Large intestine (tissue), 3 donors: ENCODE results near the gene TEX2. TPM values are rescaled to one million over a fixed set of nuclear protein-coding genes. Genes with fewer than 3 reads are reported as not detected.
"Not testable (repeated sequence)": the region's sequence is repeated elsewhere in the genome, so short reads cannot be mapped to it uniquely, and the experiment has no call there.

Experiments
- DNase-seq, 2 donors: peaks; one replicate each; pipeline versions ENCODE4 v3.0.0 to v3.0.0-alpha.2; 2013
- H3K27ac ChIP-seq: one replicate; pipeline ENCODE4 v1.5.1; 2013; ENCODE audit warnings: low read length
- H3K27me3 ChIP-seq: 2 replicates; pipeline ENCODE4 v1.6.1; 2013; ENCODE audit warnings: low read length; ENCODE audit not compliant: control insufficient read depth, insufficient read depth
- H3K36me3 ChIP-seq: 2 replicates; pipeline ENCODE4 v1.6.1; 2013; ENCODE audit warnings: low read length; ENCODE audit not compliant: control insufficient read depth, insufficient read depth
- H3K4me1 ChIP-seq: one replicate; pipeline ENCODE4 v1.6.1; 2013; ENCODE audit warnings: low read length; ENCODE audit not compliant: control insufficient read depth, insufficient read depth
- H3K4me3 ChIP-seq: one replicate; pipeline ENCODE4 v1.5.1; 2013; ENCODE audit warnings: low read length
- H3K9me3 ChIP-seq: one replicate; pipeline ENCODE4 v1.6.1; 2013; ENCODE audit warnings: mild to moderate bottlenecking, low read depth, low read length, moderate library complexity; ENCODE audit not compliant: control insufficient read depth
- WGBS: methylation state at CpG from one replicate; pipeline ENCODE4 v1.1.5; 2013; ENCODE audit warnings: low lambda C conversion rate; ENCODE audit not compliant: insufficient coverage; 5-methylcytosine and 5-hydroxymethylcytosine counted together
- polyA plus RNA-seq: library from polyadenylated mRNA; unstranded; fragments of 120-200 nt; gene quantifications from one replicate; pipeline ENCODE4 v1.2.1, GENCODE V29; 2013

Gene TEX2
- polyA plus RNA-seq, 1 donor: 37.2 TPM

- Histone ChIP-seq H3K27ac (peak overlapping the region; percentile 6), H3K4me3 (no peak overlapping the region), H3K27me3 (no peaks in the 10 kb centered on the region), H3K9me3 (no peaks in the 10 kb centered on the region), H3K4me1 (peaks cover 15% of the 10 kb centered on the region), H3K36me3 (no peaks in the 10 kb centered on the region)
- no CpG with 5 or more reads among the region's 8 CpGs for WGBS
- peak in 1 of 2 donors; percentile 15 for DNase-seq
Measured at GRCh38 chr17:64240741-64241347, 22.2 kb downstream of the TEX2 start.

- no peaks in the 10 kb centered on the region for H3K36me3 ChIP-seq
- H3K27me3 ChIP-seq: no peaks in the 10 kb centered on the region
- peaks cover 15% of the 10 kb centered on the region for H3K4me1 ChIP-seq
- no peaks in the 10 kb centered on the region for H3K9me3 ChIP-seq
- H3K27ac ChIP-seq: no peak overlapping the region
- no peak overlapping the region for H3K4me3 ChIP-seq
- WGBS: no CpG with 5 or more reads among the region's 5 CpGs
- DNase-seq: peak; percentile 26 to 55
Measured at GRCh38 chr17:64240261-64240740, 22.8 kb downstream of the TEX2 start.

GRCh38 chr17:64238449-64238848 lies 24.6 kb downstream of the TEX2 start:
- H3K27ac ChIP-seq, H3K27me3 ChIP-seq, DNase-seq, H3K4me3 ChIP-seq, H3K9me3 ChIP-seq, H3K36me3 ChIP-seq: not testable (repeated sequence)
- no CpG with 5 or more reads among the region's 4 CpGs for WGBS
- peaks cover 11% of the 10 kb centered on the region for H3K4me1 ChIP-seq

GRCh38 chr17:64236827-64237403 lies 26.1 kb downstream of the TEX2 start:
- Histone ChIP-seq H3K4me1 (peaks cover 11% of the 10 kb centered on the region), H3K27ac (no peak overlapping the region), H3K9me3 (no peaks in the 10 kb centered on the region), H3K4me3 (no peak overlapping the region), H3K27me3 (no peaks in the 10 kb centered on the region), H3K36me3 (no peaks in the 10 kb centered on the region)
- DNase-seq: peak in 1 of 2 donors; percentile 15
- WGBS: no CpG with 5 or more reads among the region's 9 CpGs

DNA sequence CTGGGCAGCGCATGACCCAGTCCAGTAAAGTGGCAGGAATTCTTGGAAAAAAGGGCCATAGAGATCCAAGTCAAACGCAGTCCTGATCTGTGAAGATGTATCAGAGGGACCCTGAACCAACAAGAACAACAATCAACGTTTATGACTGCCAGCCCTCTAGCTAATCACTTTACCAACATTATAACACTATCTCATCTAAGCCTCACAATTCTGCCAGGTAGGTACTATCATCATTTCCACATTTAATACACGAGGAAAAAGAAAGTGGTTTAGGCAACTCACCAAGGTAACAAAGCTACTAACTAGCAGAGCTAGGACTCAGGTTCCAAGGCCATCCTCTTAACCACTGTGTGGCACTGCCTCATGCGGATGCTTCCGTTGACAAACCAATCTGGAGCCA lies 28.1 kb downstream of the TEX2 start:
- Histone ChIP-seq H3K4me1 (no peaks in the 10 kb centered on the region), H3K36me3 (no peaks in the 10 kb centered on the region), H3K4me3 (no peak overlapping the region), H3K27ac (no peak overlapping the region), H3K27me3 (no peaks in the 10 kb centered on the region), H3K9me3 (no peaks in the 10 kb centered on the region)
- WGBS: 80% methylated on average over 1 of the region's 6 CpGs
- no peak for DNase-seq

DNA sequence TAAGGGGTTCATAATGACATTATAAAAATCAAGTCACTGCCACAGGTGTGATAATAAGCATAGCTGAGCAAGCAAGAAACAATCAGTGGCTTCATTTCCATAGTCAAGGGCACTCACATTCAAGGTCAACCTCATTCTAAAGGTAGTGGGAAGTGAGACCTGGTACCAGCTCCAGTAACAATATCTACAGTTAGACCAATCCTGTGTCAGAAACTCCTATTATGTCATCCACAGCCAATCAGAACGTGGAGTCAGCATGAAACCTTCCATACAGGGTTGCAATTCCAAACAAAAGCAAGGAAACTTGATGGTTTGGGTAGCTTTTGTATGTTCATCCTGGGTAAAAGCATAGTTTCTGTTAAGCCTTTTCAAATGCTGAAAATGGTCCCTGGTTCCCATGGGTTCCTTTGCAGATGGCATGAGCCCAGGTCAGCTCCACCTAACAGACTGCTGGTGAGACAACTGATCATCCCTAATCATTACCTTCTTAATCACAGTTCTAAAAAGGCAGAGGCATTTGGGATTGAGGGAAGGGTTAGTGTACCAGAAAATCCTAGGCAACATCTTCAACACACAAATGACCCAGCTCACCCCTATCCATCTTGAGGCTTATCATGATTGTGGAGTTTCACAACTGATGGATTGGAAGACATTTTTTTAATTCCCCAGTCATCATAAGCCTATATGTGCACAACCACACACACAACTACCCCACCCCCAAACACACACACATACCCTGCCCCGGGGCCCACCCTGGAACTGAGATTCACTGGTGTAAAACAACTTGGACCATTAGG lies 30.4 kb downstream of the TEX2 start:
- no peak overlapping the region for H3K27ac ChIP-seq
- H3K36me3 ChIP-seq: peaks cover 2% of the 10 kb centered on the region
- H3K9me3 ChIP-seq: no peaks in the 10 kb centered on the region
- H3K4me1 ChIP-seq: no peaks in the 10 kb centered on the region
- no peak overlapping the region for H3K4me3 ChIP-seq
- no peak for DNase-seq
- no peaks in the 10 kb centered on the region for H3K27me3 ChIP-seq
- WGBS: no CpG with 5 or more reads among the region's 2 CpGs

DNA sequence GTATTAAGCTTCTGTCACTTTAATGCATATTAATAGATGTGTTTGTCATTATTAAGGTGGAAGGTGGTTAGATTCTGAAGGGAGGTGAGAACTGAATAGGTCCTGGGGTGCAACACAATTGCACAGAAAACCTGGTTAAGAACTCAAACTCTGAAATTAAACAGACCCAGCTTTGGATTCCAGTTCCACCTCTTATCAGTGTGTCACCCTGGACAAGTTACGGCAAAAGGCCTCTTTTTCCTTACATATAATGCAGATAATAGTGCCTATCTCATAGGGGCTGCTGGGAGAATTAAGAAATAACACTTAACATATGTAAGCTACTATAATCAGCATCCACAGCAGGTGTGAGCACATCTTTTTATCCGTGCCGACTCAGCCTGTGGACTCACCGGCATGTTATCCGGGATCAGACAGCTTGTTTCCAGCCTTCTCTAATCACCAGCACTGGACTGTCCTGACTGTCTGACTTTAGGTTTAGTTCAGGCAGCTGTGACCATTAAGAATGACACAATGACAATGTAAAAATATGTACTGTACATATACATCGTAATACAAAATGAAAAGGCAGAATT lies 31.4 kb downstream of the TEX2 start:
- DNase-seq: no peak
- H3K27ac ChIP-seq: no peak overlapping the region
- WGBS: 100% methylated on average over 1 of the region's 6 CpGs

GRCh38 chr17:64230791-64231408 lies 32.2 kb downstream of the TEX2 start:
- no CpG with 5 or more reads among the region's 1 CpG for WGBS
- Histone ChIP-seq H3K27me3 (no peaks in the 10 kb centered on the region), H3K4me1 (no peaks in the 10 kb centered on the region), H3K36me3 (peaks cover 2% of the 10 kb centered on the region), H3K9me3 (no peaks in the 10 kb centered on the region), H3K4me3 (no peak overlapping the region), H3K27ac (no peak overlapping the region)
- DNase-seq: no peak

More for the DNA sequence above, 31.4 kb downstream of the TEX2 start:
- no peaks in the 10 kb centered on the region for H3K27me3 ChIP-seq
- peaks cover 2% of the 10 kb centered on the region for H3K36me3 ChIP-seq
- no peaks in the 10 kb centered on the region for H3K9me3 ChIP-seq
- no peaks in the 10 kb centered on the region for H3K4me1 ChIP-seq
- no peak overlapping the region for H3K4me3 ChIP-seq

GRCh38 chr17:64229815-64230728 lies 33.0 kb downstream of the TEX2 start:
- Histone ChIP-seq H3K27ac (no peak overlapping the region), H3K9me3 (no peaks in the 10 kb centered on the region), H3K4me3 (no peak overlapping the region), H3K4me1 (no peaks in the 10 kb centered on the region), H3K27me3 (no peaks in the 10 kb centered on the region), H3K36me3 (peaks cover 2% of the 10 kb centered on the region)
- no peak for DNase-seq
- 100% methylated on average over 2 of the region's 8 CpGs for WGBS
